ENCODE data around the gene INTS1. TPM values are rescaled to one million over a fixed set of nuclear protein-coding genes. Genes with fewer than 3 reads are reported as not detected.
"Not testable (repeated sequence)": the region's sequence is repeated elsewhere in the genome, so short reads cannot be mapped to it uniquely, and the experiment has no call there.

Gene INTS1
- total RNA-seq, 1 donor from 2014 or later = 108 TPM

DNA sequence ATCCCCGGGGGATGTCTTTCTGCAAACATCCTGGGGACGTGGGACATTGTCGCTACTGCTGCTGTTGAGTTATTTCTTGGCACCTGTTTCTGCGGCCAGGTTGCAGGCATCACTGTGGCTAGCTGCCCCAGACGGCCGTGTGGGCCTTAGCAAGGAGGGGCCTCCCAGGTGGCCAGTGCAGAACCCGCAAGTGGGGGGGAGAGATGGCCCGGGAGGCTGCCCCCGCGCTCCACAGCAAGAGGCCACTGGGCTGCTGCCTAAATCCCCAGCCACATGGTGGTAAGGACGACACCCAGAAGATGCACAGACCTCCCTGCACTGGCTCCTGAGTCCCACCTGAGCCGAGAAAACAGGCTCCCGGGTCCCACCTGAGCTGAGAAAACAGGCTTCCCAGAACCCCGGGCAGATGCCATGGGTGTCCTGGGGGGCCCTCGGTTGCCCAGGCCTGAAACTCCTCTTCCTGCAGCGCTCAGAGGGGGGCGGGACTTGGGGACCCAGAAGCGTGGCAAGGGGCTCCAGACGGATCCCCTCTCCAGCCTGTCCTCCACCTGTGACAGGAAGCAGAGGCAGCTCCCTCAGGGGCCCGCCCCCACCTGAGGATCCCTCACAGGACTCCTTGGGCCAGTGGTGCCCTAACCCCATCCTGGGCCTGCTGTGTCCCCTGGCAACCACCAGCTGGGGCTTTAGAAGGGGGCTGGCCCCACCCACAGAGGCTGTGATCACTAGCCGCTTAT is 25.4 kb upstream of the INTS1 start:
- DNase-seq (ENCODE audit: low spot score) = no peak

DNA sequence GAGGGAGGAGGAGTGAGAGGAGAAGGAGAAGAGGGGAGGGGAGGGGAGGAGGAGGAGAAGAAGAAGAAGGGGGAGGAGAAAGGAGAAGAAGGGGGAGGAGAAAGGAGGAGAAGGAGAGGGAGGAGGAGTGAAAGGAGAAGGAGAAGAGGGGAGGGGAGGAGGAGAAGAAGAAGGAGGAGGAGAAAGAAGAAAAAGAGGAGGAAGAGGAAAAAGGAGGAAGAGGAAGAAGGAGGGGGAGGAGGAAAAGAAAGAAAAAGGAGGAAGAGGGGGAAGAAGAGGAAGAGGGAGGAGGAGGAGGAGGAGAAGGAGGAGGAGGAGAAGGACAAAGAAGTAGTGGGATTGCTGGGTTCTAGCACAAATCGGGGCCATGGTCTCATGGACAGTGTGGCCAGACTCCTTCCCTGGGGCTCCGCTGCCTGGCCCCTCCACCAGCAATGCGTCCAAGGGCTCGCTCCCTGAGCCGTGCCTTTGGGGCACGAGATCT is 22.1 kb upstream of the INTS1 start:
- no peak for DNase-seq (ENCODE audit: low spot score)

DNA sequence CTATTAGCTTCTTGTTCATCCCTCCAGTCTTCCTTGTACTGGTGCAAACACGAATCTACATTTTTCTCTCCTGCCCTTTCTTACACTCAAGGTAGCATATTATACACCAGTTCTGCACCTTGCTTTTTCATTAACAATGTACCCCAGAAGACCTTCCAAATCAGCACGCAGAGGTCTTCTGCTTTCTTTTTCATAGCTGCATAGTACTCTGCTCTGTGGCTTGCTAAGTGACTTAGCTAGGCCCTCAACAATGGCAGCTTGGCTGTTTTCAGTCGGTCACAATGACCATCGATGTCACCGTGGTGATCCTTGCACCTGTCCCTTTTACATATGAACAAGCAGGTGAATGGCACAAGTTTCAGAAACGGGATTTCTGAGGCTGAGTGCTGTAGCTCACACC is 21.2 kb upstream of the INTS1 start:
- no peak for DNase-seq (ENCODE audit: low spot score)

GRCh38 chr7:1523844-1524243 is 19.7 kb upstream of the INTS1 start:
- no peak for DNase-seq (ENCODE audit: low spot score)

- no peak for DNase-seq (ENCODE audit: low spot score)
Observed at GRCh38 chr7:1523208-1523607, 19.0 kb upstream of the INTS1 start.

GRCh38 chr7:1521456-1521855 is 17.3 kb upstream of the INTS1 start:
- DNase-seq (ENCODE audit: low spot score) = no peak

DNA sequence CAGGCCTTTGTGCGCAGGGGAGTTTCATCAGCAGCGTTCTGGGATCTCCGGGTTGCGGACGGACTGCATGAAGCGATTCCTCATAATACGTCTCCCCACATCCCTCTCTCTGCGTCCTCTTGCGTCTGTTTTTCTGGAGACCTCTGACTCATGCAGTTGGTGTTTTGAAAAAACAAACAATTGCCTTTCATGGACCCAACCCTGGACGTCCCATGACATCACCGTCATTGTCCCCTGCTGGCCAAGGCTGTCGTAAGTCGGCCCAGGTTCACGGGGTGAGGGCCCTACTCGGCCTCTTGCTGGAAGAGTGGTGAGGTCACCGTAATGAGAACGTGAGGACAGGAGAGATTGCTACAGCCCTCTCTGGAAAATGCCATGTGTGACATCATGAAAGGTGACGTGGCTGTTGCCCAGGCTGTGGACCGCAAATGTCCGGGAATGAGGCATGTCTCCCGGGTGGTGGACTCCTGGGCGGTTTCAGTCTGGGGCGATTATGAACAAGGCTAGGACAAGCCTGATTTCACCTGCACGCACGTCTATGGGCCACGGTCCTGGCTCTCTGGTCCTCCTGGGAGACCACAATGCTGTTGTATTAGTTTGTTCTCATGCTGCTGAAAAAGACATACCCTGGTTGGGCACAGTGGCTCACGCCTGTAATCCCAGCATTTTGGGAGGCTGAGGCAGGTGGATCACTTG is 16.5 kb upstream of the INTS1 start:
- no peak for DNase-seq (ENCODE audit: low spot score)

GRCh38 chr7:1519322-1519922 is 15.2 kb upstream of the INTS1 start:
- not testable (repeated sequence) for DNase-seq (ENCODE audit: low spot score)

- DNase-seq (ENCODE audit: low spot score) = no peak
Observed at GRCh38 chr7:1516586-1517251, 12.5 kb upstream of the INTS1 start.

DNA sequence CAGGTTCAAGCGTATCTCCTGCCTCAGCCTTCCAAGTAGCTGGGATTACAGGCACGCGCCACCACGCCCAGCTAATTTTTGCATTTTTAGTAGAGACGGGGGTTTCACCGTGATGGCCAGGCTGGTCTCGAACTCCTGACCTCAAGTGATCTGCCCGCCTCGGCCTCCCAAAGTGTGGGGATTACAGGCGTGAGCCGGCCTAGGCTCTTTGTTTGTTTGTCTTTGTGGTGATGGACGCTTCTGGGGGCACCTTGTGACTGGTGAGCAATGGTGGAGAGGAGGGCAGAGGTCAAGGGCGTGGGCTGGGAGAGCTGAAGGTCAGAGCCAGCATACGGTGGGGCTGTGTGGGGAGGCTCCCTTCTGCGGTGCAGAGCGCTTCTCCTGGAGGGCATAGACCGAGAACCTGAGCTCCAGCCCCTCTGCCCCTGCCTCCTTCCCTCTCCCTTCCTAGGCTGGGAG is 11.3 kb upstream of the INTS1 start:
- DNase-seq (ENCODE audit: low spot score) = not testable (repeated sequence)

GRCh38 chr7:1514995-1515401 is 10.8 kb upstream of the INTS1 start:
- DNase-seq (ENCODE audit: low spot score) = no peak

GRCh38 chr7:1514407-1514806 is 10.2 kb upstream of the INTS1 start:
- no peak for DNase-seq (ENCODE audit: low spot score)

DNA sequence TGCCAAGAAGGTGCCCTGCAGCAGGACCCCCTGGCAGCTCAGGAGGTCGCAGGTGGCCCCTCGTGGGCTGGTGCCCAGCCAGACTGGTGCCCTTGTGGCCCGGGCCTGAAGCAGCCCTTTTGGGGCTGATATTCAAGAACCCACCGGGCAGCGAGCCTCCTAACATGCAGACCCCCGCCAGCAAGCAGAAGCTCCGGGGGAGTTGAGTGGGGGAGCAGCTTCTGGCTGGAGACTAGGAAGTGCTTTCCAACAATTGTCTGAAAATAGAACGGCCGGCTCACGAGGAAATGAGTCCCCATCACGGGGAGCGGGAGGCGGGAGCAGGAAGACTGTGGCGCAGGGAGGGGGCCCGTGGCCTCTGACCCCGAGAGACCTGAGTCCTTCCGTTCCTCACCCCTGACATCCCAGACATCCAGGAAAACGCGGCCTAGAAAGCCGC is 9.5 kb upstream of the INTS1 start:
- DNase-seq (ENCODE audit: low spot score) = no peak

DNA sequence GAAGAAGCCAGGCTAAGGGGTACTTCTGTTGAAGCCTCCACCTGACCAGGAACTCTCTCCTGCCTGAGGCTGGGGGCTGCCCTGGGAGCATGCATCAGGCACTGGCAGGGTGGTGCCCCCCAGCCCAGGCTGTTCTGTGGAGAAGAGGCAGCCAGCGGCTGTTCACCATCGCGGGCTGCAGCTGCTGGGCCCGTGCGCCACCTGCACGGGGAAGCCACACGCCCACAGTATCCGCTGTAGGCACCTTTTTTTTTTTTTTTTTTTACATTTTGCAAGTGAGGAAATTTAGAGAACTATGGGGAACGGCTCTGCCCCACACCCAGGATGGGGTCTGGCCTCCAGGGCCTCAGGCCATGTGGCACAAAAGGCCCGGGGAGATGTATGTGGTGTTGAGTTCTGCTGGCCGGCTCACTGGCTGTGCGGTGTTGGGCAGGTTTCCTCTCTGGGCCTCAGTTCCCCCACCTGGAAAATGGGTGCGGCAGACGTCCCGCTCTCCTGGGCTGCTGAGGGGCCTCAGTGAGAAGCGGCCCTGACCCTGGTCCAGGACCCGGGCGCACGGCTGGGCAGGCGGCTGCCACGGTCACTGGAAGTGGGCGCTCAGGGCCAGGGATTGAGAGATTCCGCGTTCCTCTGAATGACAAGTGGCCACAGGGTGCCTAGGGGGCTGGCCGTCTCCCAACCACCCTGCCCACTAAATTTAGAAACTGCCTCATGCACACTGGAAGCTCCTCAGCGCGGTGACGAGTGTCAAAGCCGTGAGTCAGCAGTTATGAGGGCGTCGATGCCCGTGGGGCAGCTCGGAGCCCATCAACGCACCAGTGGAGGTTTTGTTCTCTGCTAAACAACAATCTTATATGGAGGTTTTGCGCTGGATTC is 8.8 kb upstream of the INTS1 start:
- DNase-seq (ENCODE audit: low spot score) = peak; percentile 44

- DNase-seq (ENCODE audit: low spot score) = no peak
Observed at GRCh38 chr7:1511444-1512422, 7.5 kb upstream of the INTS1 start.

DNA sequence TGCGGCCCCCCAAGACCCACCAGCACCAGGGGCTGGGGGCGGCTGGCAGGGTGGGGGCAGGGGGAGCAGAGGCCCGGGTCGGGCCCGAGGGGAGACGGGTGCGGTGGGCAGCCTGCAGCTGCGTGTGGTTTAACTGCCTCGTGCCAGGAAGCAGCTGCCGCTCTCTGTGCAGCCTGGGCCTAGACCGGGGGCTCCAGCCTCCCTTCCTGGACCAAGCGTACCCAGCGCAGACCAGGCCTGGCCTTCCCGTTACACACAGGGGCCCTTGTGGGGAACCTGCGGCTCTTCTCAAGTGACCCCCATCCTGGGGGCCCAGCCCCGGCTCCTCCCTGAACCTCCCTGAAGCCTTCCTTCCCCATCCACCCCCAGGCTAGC is 6.6 kb upstream of the INTS1 start:
- no peak for DNase-seq (ENCODE audit: low spot score)

DNA sequence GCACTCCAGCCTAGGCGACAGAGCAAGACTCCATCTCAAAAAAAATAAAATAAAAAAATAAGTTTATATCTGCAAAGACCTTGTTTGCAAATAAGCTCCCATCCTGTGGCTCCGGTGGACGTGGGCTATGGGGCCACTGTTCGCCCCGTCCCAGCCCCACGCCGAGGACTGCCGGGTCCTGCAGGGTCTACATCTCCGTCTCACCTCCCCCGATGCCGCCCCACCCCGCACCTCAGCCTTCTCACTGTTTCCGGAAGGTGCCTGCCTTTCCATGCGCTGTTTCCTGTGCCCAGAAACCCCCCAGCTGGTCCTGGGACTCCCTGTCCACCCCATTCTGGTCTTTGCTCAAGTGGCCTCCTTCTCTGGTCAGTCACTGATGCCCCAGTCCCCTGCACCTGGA is 5.0 kb upstream of the INTS1 start:
- no peak for DNase-seq (ENCODE audit: low spot score)

- DNase-seq (ENCODE audit: low spot score) = no peak
Observed at GRCh38 chr7:1508277-1508758, 4.1 kb upstream of the INTS1 start.

DNA sequence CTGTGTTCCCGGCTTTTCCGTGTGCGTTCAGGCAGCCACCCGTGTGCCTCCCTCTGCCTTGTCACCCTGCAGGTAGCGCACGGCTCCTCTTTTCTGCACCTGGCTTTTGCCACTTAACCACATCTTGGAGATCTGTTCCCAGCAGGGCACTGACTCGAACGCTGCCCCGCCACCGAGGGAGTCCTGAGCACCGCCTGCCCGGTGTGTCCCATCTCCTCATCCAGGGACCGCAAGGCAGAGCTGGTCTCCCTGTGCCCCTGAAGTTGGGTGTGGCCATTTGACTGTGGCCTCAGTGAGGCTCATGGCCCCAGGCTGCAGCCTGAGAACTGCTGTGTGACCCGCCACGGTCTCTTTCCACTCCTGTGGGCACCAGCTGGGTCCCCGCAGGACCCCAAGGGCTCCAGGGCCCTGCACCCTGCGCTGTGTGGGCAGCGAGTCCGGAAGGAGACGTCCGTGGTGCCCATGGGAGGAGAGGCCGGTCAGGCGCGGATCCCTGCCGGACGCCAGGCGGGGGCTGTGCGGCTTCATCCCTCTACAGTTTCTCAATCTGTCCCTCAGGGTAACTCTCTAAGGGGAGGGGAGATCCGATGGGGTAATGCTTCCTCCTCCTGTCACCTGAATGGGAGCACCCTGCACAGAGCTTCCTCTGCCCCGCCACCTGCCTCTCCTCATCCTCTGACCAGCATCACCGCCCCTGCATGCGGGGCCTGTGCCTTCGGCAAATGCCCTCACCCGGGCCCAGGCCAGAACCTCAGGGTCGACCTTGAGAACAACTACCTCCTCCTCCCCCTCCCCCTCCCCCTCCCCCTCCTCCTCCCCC is 1.8 kb upstream of the INTS1 start:
- no peak for DNase-seq (ENCODE audit: low spot score)
